GM19238 (cell line): ENCODE results near the gene OR11A1.

Experiments
- DNase-seq: peaks from one replicate; pipeline ENCODE4 v3.0.0; 2011; ENCODE audit warnings: low spot score; ENCODE audit not compliant: insufficient read length

OR11A1 gene

GRCh38 chr6:29395331-29395730, 61.5 kb downstream of the OR11A1 start, which contains the start of gene OR12D2:
Gene OR12D2, plus strand, starts transcription at chr6:29395631. Its CDS starts 1,069 bp downstream, at chr6:29396700.
- DNase-seq = no peak

GRCh38 chr6:29388533-29388932, 68.3 kb downstream of the OR11A1 start:
- DNase-seq = no peak

- DNase-seq = no peak
These were observed 80.9 kb downstream of the OR11A1 start for GRCh38 chr6:29376003-29376402.
